ENCODE results near the gene SUPT4H1. TPM values are rescaled to one million over a fixed set of nuclear protein-coding genes. Genes with fewer than 3 reads are reported as not detected.

SUPT4H1 gene
- total and polyA plus RNA-seq, 9 of the 15 experiments (the other 6 are each of a cell fraction or from before 2014, with no cell fraction given) = 62.1 to 320 (median 117) TPM

GRCh38 chr17:58378733-58379510 lies 26.9 kb upstream of the SUPT4H1 start (continued):
- TF ChIP-seq RBFOX2 (IDR thresholded peaks at IDR 0.05; ENCODE audit: low read depth, low read length) (no peak), NFRKB (IDR thresholded peaks at IDR 0.05; ENCODE audit: low read depth) (0 out of 2 replicates have a peak, but pooled peaks have one; percentile 25), ESRRA (IDR thresholded peaks at IDR 0.05; ENCODE audit: borderline replicate concordance, low read depth) (peak; percentile 62; the same call in 1 of the 2 replicates), MBD1 (CRISPR knock-in tag; IDR thresholded peaks at IDR 0.05) (no peak), CXXC5 (CRISPR knock-in tag; IDR thresholded peaks at IDR 0.05) (0 out of 2 replicates have a peak, but pooled peaks have one; percentile 17)
- TF ChIP-seq, protein P1, sequence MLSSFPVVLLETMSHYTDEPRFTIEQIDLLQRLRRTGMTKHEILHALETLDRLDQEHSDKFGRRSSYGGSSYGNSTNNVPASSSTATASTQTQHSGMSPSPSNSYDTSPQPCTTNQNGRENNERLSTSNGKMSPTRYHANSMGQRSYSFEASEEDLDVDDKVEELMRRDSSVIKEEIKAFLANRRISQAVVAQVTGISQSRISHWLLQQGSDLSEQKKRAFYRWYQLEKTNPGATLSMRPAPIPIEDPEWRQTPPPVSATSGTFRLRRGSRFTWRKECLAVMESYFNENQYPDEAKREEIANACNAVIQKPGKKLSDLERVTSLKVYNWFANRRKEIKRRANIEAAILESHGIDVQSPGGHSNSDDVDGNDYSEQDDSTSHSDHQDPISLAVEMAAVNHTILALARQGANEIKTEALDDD (IDR thresholded peaks at IDR 0.05) = peak; percentile 94

GRCh38 chr17:58377661-58378060 lies 25.7 kb upstream of the SUPT4H1 start:
- Histone ChIP-seq H3K4me2 (ENCODE audit: insufficient read depth, low read length) (no peak overlapping the region), H3K27me3 (ENCODE audit: control insufficient read depth in 2 of 2, insufficient read depth in 2 of 2, low read length in 2 of 2) (no peaks in the 10 kb centered on the region), H3K36me3 (ENCODE audit: control insufficient read depth, insufficient read depth, low read length) (no peaks in the 10 kb centered on the region), H3K4me1 (replicated peaks in 1 of 2; ENCODE audit: control insufficient read depth in 2 of 2, insufficient read depth in 2 of 2, low read length in 2 of 2) (peaks cover 0 to 26% of the 10 kb centered on the region in 2 experiments; a peak in 4 of 5 replicates), H3K79me2 (ENCODE audit: control insufficient read depth, insufficient read depth, low read length) (no peaks in the 10 kb centered on the region), H2AFZ (ENCODE audit: low read depth, low read length) (no peak overlapping the region), H3K27ac (ENCODE audit: extremely low read depth, low read depth, low read length) (no peak overlapping the region), H3K9ac (ENCODE audit: insufficient read depth in 1 of 2, low read depth in 2 of 2, low read length in 2 of 2) (no peak overlapping the region), H3K9me3 (replicated peaks; ENCODE audit: control insufficient read depth, insufficient read depth, low read depth, low read length) (no peaks in the 10 kb centered on the region), H3K4me3 (no peak overlapping the region), H3K9me1 (ENCODE audit: control insufficient read depth, insufficient read depth, low read length) (no peaks in the 10 kb centered on the region), H4K20me1 (replicated peaks; ENCODE audit: control insufficient read depth, insufficient read depth, low read length) (no peaks in the 10 kb centered on the region)
- WGBS (ENCODE audit: insufficient coverage, low coverage, missing lambda C conversion rate) = 47% methylated on average over 5 of the region's 5 CpGs
- in situ Hi-C loops (cut with MboI) = no loop called here
- no TSS peak for BruUV-seq (replicated peaks)
- intact Hi-C loops (cut with micrococcal nuclease) = no loop called here
- POLR2A ChIA-PET = interaction anchor here (1.9 to 5.4 kb wide), 3 partner anchors 12 to 25 kb away, joined by 5 to 34 read pairs (median 17); partner anchors contain the start of gene SUPT4H1
- DNase-seq (ENCODE audit: extremely low read depth in 1 of 4, low spot score in 3 of 4) (no peak), FAIRE-seq (no peak), ATAC-seq (no peak)
- TF ChIP-seq ZBTB33 (CRISPR knock-in tag; IDR thresholded peaks at IDR 0.05) = no peak
- peak; percentile 66; the same call in 1 of the 2 replicates for TF ChIP-seq SPI1 (IDR thresholded peaks at IDR 0.05; ENCODE audit: borderline replicate concordance, low read depth, low read length)
- no peak for TF ChIP-seq ZNF696 (CRISPR knock-in tag; conservative IDR thresholded peaks at IDR 0.05)
- TF ChIP-seq, protein P2, sequence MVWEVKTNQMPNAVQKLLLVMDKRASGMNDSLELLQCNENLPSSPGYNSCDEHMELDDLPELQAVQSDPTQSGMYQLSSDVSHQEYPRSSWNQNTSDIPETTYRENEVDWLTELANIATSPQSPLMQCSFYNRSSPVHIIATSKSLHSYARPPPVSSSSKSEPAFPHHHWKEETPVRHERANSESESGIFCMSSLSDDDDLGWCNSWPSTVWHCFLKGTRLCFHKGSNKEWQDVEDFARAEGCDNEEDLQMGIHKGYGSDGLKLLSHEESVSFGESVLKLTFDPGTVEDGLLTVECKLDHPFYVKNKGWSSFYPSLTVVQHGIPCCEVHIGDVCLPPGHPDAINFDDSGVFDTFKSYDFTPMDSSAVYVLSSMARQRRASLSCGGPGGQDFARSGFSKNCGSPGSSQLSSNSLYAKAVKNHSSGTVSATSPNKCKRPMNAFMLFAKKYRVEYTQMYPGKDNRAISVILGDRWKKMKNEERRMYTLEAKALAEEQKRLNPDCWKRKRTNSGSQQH (CRISPR knock-in tag; IDR thresholded peaks at IDR 0.05) = no peak
- CTCF ChIA-PET (ENCODE audit: low intra/inter-chr PET ratio) = no interaction called here
